Measurements from ENCODE around the gene PPP2R3B.
"Not testable (repeated sequence)": the region's sequence is repeated elsewhere in the genome, so short reads cannot be mapped to it uniquely, and the experiment has no call there.

Gene PPP2R3B

GRCh38 chrX:334971-335757 lies 51.5 kb downstream of the PPP2R3B start:
- no peak for DNase-seq

GRCh38 chrX:334331-334891 lies 52.3 kb downstream of the PPP2R3B start:
- DNase-seq, result no peak

- no peak for DNase-seq
These were observed 52.9 kb downstream of the PPP2R3B start for GRCh38 chrX:333611-334311.

GRCh38 chrX:332916-333610 lies 53.6 kb downstream of the PPP2R3B start:
- DNase-seq, result no peak

- DNase-seq, result no peak
These were observed 54.2 kb downstream of the PPP2R3B start for GRCh38 chrX:332496-332860.

- DNase-seq, result no peak
These were observed 54.7 kb downstream of the PPP2R3B start for GRCh38 chrX:331825-332495.

- DNase-seq, result no peak
These were observed 55.4 kb downstream of the PPP2R3B start for GRCh38 chrX:331151-331824.

GRCh38 chrX:330726-331150 lies 56.0 kb downstream of the PPP2R3B start:
- no peak for DNase-seq

- DNase-seq, result not testable (repeated sequence)
These were observed 56.5 kb downstream of the PPP2R3B start for GRCh38 chrX:330141-330725.

- DNase-seq, result no peak
These were observed 57.3 kb downstream of the PPP2R3B start for GRCh38 chrX:329291-329910.

GRCh38 chrX:327660-328126 lies 59.0 kb downstream of the PPP2R3B start:
- no peak for DNase-seq

GRCh38 chrX:324664-325063 lies 62.0 kb downstream of the PPP2R3B start:
- DNase-seq, result not testable (repeated sequence)

- DNase-seq, result no peak
These were observed 62.7 kb downstream of the PPP2R3B start for GRCh38 chrX:323721-324628.

GRCh38 chrX:320126-320783 lies 66.5 kb downstream of the PPP2R3B start:
- DNase-seq, result no peak

- DNase-seq, result no peak
These were observed 67.1 kb downstream of the PPP2R3B start for GRCh38 chrX:319579-320125.

GRCh38 chrX:318739-319578 lies 67.7 kb downstream of the PPP2R3B start, which contains the start of gene GTPBP6:
TSS of gene GTPBP6 (minus strand) at chrX:318796. CDS start at chrX:318787, 9 bp downstream.
- no peak for DNase-seq

- no peak for DNase-seq
These were observed 68.5 kb downstream of the PPP2R3B start for GRCh38 chrX:318068-318738.

Measured in NCI-H1105 (cell line).